ENCODE data around the gene NPAS3. TPM values are rescaled to one million over a fixed set of nuclear protein-coding genes. Genes with fewer than 3 reads are reported as not detected.

NPAS3 gene
- total RNA-seq, 1 donor from 2014 or later = 0.95 TPM

DNA sequence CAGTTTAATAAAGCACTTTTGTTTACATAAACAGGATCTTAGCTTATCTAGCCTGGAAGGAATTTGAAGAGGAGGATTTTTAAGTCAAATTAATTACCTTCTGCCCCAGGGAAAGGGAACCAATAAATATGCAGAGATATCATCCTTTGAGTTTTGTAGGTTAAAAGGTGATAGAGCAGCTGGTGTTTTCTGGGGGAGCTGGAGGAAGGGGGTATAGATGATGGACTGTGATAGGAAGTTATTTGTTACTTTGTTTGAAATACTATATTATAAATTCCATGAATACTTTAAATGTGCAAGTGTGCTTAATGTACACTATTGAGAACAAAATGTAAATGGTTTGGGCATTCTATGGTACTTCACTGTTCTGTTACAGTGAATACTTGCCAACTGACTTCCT lies 55.2 kb downstream of the NPAS3 start:
- TF ChIP-seq, protein P1, sequence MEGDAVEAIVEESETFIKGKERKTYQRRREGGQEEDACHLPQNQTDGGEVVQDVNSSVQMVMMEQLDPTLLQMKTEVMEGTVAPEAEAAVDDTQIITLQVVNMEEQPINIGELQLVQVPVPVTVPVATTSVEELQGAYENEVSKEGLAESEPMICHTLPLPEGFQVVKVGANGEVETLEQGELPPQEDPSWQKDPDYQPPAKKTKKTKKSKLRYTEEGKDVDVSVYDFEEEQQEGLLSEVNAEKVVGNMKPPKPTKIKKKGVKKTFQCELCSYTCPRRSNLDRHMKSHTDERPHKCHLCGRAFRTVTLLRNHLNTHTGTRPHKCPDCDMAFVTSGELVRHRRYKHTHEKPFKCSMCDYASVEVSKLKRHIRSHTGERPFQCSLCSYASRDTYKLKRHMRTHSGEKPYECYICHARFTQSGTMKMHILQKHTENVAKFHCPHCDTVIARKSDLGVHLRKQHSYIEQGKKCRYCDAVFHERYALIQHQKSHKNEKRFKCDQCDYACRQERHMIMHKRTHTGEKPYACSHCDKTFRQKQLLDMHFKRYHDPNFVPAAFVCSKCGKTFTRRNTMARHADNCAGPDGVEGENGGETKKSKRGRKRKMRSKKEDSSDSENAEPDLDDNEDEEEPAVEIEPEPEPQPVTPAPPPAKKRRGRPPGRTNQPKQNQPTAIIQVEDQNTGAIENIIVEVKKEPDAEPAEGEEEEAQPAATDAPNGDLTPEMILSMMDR (IDR thresholded peaks at IDR 0.05) = no peak
- DNase-seq (no peak), ATAC-seq (no peak)
- H3K4me3 ChIP-seq = no peak overlapping the region
- intact Hi-C loops (cut with DNase I) = no loop called here
- H3K9me3 ChIP-seq = no peaks in the 10 kb centered on the region
- H3K27ac ChIP-seq = no peak overlapping the region
- no peaks in the 10 kb centered on the region for H3K27me3 ChIP-seq (ENCODE audit: low read depth)
- H3K4me1 ChIP-seq = no peaks in the 10 kb centered on the region
- no peaks in the 10 kb centered on the region for H3K36me3 ChIP-seq

DNA sequence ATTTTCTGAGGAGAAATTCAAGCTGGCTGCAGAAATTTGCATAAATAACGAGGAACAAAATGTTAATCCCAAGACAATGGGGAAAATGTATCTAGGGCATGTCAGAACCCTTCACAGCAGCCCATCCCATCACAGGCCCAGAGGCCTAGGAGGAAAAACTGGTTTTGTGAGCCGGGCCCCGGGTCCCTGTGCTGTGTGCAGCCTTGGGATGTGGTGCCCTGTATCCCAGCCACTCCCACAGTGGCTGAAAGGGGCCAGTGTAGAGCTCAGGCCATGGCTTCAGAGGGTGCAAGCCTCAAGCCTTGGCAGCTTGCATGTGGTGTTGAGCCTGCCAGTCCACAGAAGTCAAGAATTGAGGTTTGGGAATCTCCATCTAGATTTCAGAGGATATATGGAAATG lies 57.7 kb downstream of the NPAS3 start:
- Histone ChIP-seq H3K4me1 (no peaks in the 10 kb centered on the region), H3K4me3 (no peak overlapping the region), H3K9me3 (no peaks in the 10 kb centered on the region), H3K27ac (no peak overlapping the region), H3K36me3 (no peaks in the 10 kb centered on the region), H3K27me3 (ENCODE audit: low read depth) (no peaks in the 10 kb centered on the region)
- no peak for ATAC-seq
- TF ChIP-seq, protein P1 (IDR thresholded peaks at IDR 0.05) = no peak
- DNase-seq = no peak
- intact Hi-C loops (cut with DNase I) = no loop called here

DNA sequence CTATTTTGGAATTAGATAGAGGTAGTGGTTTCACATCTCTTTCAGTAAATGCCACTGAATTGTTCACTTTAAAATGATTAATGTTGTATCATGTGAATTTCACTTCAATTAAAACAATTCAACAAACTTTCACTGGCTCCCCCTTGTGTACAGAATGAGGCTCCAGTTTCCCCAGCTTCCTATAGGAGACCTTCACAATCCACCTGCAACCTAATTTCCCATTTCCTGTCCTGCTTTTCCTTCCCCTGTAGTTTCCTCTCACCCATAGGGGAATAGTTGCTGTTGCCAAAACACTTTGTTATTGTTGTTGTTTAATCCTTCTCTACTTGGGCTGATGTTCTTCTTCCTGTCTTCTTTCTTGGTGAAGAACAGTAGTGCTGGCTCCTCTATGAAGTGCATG lies 59.8 kb downstream of the NPAS3 start:
- intact Hi-C loops (cut with DNase I) = no loop called here
- TF ChIP-seq, protein P1 (IDR thresholded peaks at IDR 0.05) = peak; percentile 30
- Histone ChIP-seq H3K27ac (no peak overlapping the region), H3K27me3 (ENCODE audit: low read depth) (no peaks in the 10 kb centered on the region), H3K4me3 (no peak overlapping the region), H3K4me1 (no peaks in the 10 kb centered on the region), H3K9me3 (no peaks in the 10 kb centered on the region), H3K36me3 (no peaks in the 10 kb centered on the region)
- DNase-seq (no peak), ATAC-seq (no peak)

DNA sequence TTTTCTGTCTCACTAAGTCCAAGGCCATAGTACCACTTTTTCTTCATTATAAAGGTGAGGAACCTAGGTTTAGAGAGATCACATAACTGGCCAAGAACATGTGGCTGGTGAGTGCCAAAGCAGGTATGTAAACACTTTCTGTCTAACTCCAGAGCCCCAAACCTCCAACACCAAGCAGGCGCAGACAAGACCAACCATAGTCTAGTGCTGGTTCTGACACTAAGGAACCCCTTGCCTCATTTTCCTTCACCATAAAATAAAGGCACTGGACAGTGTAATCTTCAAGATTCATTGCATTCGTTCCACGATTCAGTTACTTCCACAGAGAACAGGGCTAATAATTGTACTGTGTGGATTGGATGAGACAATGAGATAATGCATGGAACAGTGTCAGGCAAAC lies 71.0 kb downstream of the NPAS3 start:
- DNase-seq = no peak
- no peaks in the 10 kb centered on the region for H3K27me3 ChIP-seq (ENCODE audit: low read depth)
- no peak overlapping the region for H3K4me3 ChIP-seq
- intact Hi-C loops (cut with DNase I) = no loop called here
- no peaks in the 10 kb centered on the region for H3K4me1 ChIP-seq
- TF ChIP-seq, protein P1 (IDR thresholded peaks at IDR 0.05) = no peak
- no peak overlapping the region for H3K27ac ChIP-seq
- no peaks in the 10 kb centered on the region for H3K9me3 ChIP-seq
- no peak for ATAC-seq
- no peaks in the 10 kb centered on the region for H3K36me3 ChIP-seq

DNA sequence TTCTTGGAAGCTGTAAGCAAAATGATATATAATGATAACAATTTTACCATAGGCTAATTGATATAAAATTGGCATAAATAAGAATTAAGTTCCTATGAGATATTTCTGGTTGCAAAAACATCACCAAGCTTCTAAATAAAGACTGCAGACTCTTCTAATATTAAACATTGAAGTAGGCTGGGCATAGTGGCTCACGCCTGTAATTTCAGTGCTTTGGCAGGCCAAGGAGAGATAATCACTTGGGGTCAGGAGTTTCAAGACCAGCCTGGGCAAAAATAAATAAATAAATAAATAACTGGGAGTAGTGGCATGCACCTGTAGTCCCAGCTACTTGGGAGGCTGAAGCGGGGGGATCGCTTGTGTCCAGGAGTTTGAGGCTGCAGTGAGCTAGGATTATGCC lies 71.8 kb downstream of the NPAS3 start:
- Histone ChIP-seq H3K27ac (no peak overlapping the region), H3K4me1 (no peaks in the 10 kb centered on the region), H3K9me3 (no peaks in the 10 kb centered on the region), H3K27me3 (ENCODE audit: low read depth) (no peaks in the 10 kb centered on the region), H3K4me3 (no peak overlapping the region), H3K36me3 (no peaks in the 10 kb centered on the region)
- ATAC-seq (no peak), DNase-seq (no peak)
- TF ChIP-seq, protein P1 (IDR thresholded peaks at IDR 0.05) = no peak
- intact Hi-C loops (cut with DNase I) = no loop called here

DNA sequence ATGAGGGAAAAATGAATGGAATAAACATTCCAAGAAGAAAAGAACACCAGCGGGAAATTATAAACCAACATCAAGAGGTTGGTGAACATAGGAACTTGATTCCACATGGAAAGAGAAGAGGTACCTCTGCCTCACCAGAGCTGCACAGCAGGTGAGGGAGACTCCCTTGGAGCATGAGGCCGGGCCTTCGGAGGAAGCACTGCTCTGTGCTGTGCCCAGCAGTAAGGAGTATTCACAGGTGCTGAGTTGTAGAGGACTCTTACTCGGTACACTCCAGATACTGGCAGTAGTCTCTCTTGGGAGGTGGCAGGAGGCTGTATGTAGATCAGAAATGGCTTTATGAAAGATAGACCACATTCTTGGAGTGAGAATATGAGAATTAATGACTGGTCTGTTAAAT lies 76.0 kb downstream of the NPAS3 start:
- ATAC-seq (no peak), DNase-seq (no peak)
- Histone ChIP-seq H3K9me3 (no peaks in the 10 kb centered on the region), H3K27me3 (ENCODE audit: low read depth) (no peaks in the 10 kb centered on the region), H3K27ac (no peak overlapping the region), H3K4me3 (no peak overlapping the region), H3K4me1 (no peaks in the 10 kb centered on the region), H3K36me3 (no peaks in the 10 kb centered on the region)
- intact Hi-C loops (cut with DNase I) = no loop called here
- TF ChIP-seq, protein P1 (IDR thresholded peaks at IDR 0.05) = no peak
